Subcutaneous preadipocyte (primary cell): Measurements from ENCODE around the gene IFNA1. TPM values are rescaled to one million over a fixed set of nuclear protein-coding genes. Genes with fewer than 3 reads are reported as not detected.

Source experiments
- total RNA-seq: library from RNA; depleted of rRNA; stranded (reverse); fragments of >200 nt; gene quantifications from 2 replicates; pipeline ENCODE4 v1.2.3, GENCODE V29; 2012

The IFNA1 gene
- not detected in 2 replicates for total RNA-seq

GRCh38 chr9:21440139-21440538, at the start of gene IFNA1:
IFNA1 (plus strand) TSS chr9:21440439; CDS start chr9:21440508, 69 bp downstream.

GRCh38 chr9:21408817-21409216, 31.4 kb upstream of the IFNA1 start, which contains the start of gene IFNA8:
IFNA8 (plus strand) TSS chr9:21409117; CDS start chr9:21409177, 60 bp downstream.

GRCh38 chr9:21482213-21482612, 42.0 kb downstream of the IFNA1 start, which contains the start of gene IFNE:
IFNE (minus strand) TSS chr9:21482313; CDS start chr9:21481694, 619 bp downstream.

Other genes starting within 250 kb of the IFNA1 start
- not detected in 2 replicates for gene IFNA7, start 238.2 kb upstream of the IFNA1 start, total RNA-seq
- gene IFNA10, start 233.3 kb upstream of the IFNA1 start, total RNA-seq, result not detected in 2 replicates
- gene IFNA16, start 223.1 kb upstream of the IFNA1 start, total RNA-seq, result not detected in 2 replicates
- gene IFNA17, start 212.2 kb upstream of the IFNA1 start, total RNA-seq, result not detected in 2 replicates
- not detected in 2 replicates for gene IFNA14, start 200.4 kb upstream of the IFNA1 start, total RNA-seq
- not detected in 2 replicates for gene IFNA5, start 135.1 kb upstream of the IFNA1 start, total RNA-seq
- gene KLHL9, start 105.0 kb upstream of the IFNA1 start, total RNA-seq, result 30.1 and 39.7 TPM in 2 replicates
- not detected in 2 replicates for gene IFNA6, start 89.6 kb upstream of the IFNA1 start, total RNA-seq
- gene IFNA13, start 72.4 kb upstream of the IFNA1 start, total RNA-seq, result not detected in 2 replicates
- not detected in 2 replicates for gene IFNA2, start 55.0 kb upstream of the IFNA1 start, total RNA-seq
- not detected in 2 replicates for gene IFNA8, start 31.3 kb upstream of the IFNA1 start, total RNA-seq
- gene IFNE, start 41.9 kb downstream of the IFNA1 start, total RNA-seq, result 5.9 and 10.6 TPM in 2 replicates